ENCODE measurements around the gene EMC1. TPM values are rescaled to one million over a fixed set of nuclear protein-coding genes. Genes with fewer than 3 reads are reported as not detected.
"Not testable (repeated sequence)": the region's sequence is repeated elsewhere in the genome, so short reads cannot be mapped to it uniquely, and the experiment has no call there.

Gene EMC1
- polyA plus RNA-seq, 12 donors, result 32.6 to 55.8 (median 36.6) TPM; not detected in 1

- no peak for DNase-seq
Observed at GRCh38 chr1:19193004-19193403, 58.3 kb downstream of the EMC1 start.

GRCh38 chr1:19191811-19192210, 59.5 kb downstream of the EMC1 start:
- no peak for DNase-seq

- DNase-seq, result no peak
Observed at GRCh38 chr1:19190468-19190867, 60.9 kb downstream of the EMC1 start.

GRCh38 chr1:19189270-19189669, 62.1 kb downstream of the EMC1 start:
- DNase-seq, result no peak

GRCh38 chr1:19187852-19188251, 63.5 kb downstream of the EMC1 start:
- DNase-seq, result no peak

GRCh38 chr1:19186001-19186400, 65.3 kb downstream of the EMC1 start:
- DNase-seq, result no peak

- no peak for DNase-seq
Observed at GRCh38 chr1:19182223-19182622, 69.1 kb downstream of the EMC1 start.

- DNase-seq, result not testable (repeated sequence)
Observed at GRCh38 chr1:19180265-19180657, 71.1 kb downstream of the EMC1 start.

GRCh38 chr1:19179597-19180264, 71.6 kb downstream of the EMC1 start:
- peak; percentile 8 for DNase-seq

GRCh38 chr1:19178734-19179398, 72.5 kb downstream of the EMC1 start:
- DNase-seq, result no peak

GRCh38 chr1:19177811-19178210, 73.5 kb downstream of the EMC1 start:
- DNase-seq, result no peak

GRCh38 chr1:19169642-19170041, 81.7 kb downstream of the EMC1 start:
- no peak for DNase-seq

GRCh38 chr1:19167140-19167539, 84.2 kb downstream of the EMC1 start:
- no peak for DNase-seq

GRCh38 chr1:19166066-19166465, 85.3 kb downstream of the EMC1 start:
- no peak for DNase-seq

Other genes with a start within 250 kb of the EMC1 start
- gene UBR4, start 41.3 kb downstream of the EMC1 start, polyA plus RNA-seq (ENCODE audit: insufficient read length in 12 of 12), result 10 to 100 TPM in 11 of 12 donors, not detected in 1; 63.1 to 98.9 (median 78.6) TPM
- 10 to 100 TPM in 11 of 12 donors, not detected in 1; 21.4 to 44.1 (median 25.6) TPM for gene MRTO4, start 281 bp upstream of the EMC1 start, polyA plus RNA-seq (ENCODE audit: insufficient read length in 12 of 12)
- gene AKR7A3, start 37.2 kb upstream of the EMC1 start, polyA plus RNA-seq (ENCODE audit: insufficient read length in 12 of 12), result 1 to 10 TPM in 6 of 12 donors, under 1 TPM in 4, not detected in 2; 0.57 to 1.8 (median 1.2) TPM
- gene AKR7A2, start 60.6 kb upstream of the EMC1 start, polyA plus RNA-seq (ENCODE audit: insufficient read length in 12 of 12), result 10 to 100 TPM in 11 of 12 donors, not detected in 1; 27.6 to 47.7 (median 38.3) TPM
- 10 to 100 TPM in 3 of 12 donors, 1 to 10 TPM in 8, not detected in 1; 7.7 to 12.2 (median 8.7) TPM for gene SLC66A1, start 60.8 kb upstream of the EMC1 start, polyA plus RNA-seq (ENCODE audit: insufficient read length in 12 of 12)
- 100 to 1,000 TPM in 11 of 12 donors, not detected in 1; 191 to 264 (median 235) TPM for gene CAPZB, start 234.0 kb upstream of the EMC1 start, polyA plus RNA-seq (ENCODE audit: insufficient read length in 12 of 12)

Data from muscle of arm (tissue), 12 donors.